Lower lobe of right lung (tissue), 2 donors: ENCODE measurements around the gene SAA4. TPM values are rescaled to one million over a fixed set of nuclear protein-coding genes. Genes with fewer than 3 reads are reported as not detected.
"Not testable (repeated sequence)": the region's sequence is repeated elsewhere in the genome, so short reads cannot be mapped to it uniquely, and the experiment has no call there.

Experiments used
- ATAC-seq, 2 donors: fragments of 200-7000 bp; cut with Tn5 transposase; one replicate each; pipeline ENCODE4 v1.9.1; 2020 to 2022; ENCODE audit warnings: mild to moderate bottlenecking in 2 of 2, moderate library complexity in 2 of 2
- DNase-seq: peaks from one replicate; pipeline ENCODE4 v3.0.0-alpha.2; 2020
- H3K27ac ChIP-seq: fragments of 200-600 bp; one replicate; pipeline ENCODE4 v1.8.0; 2022
- H3K27me3 ChIP-seq: fragments of 200-600 bp; one replicate; pipeline ENCODE4 v1.8.0; 2022; ENCODE audit warnings: low read depth
- H3K36me3 ChIP-seq: fragments of 200-600 bp; one replicate; pipeline ENCODE4 v1.8.0; 2022; ENCODE audit warnings: mild to moderate bottlenecking
- H3K4me1 ChIP-seq: fragments of 200-600 bp; one replicate; pipeline ENCODE4 v1.8.0; 2022
- H3K4me3 ChIP-seq: fragments of 200-600 bp; one replicate; pipeline ENCODE4 v1.8.0; 2022; ENCODE audit warnings: mild to moderate bottlenecking
- H3K9me3 ChIP-seq: fragments of 200-600 bp; one replicate; pipeline ENCODE4 v1.8.0; 2022
- intact Hi-C: fragments of 100-400 bp; cut with DNase I; formaldehyde crosslinking; loops from one replicate; pipeline ENCODE4 v1.11.0; 2022
- total RNA-seq: library from RNA; stranded (reverse); fragmentation: NEBNext Ultra II Directional; extraction: Animal tissue kit (Norgen Biotek cat#: 25700); gene quantifications from one replicate; pipeline ENCODE4 v1.2.1, GENCODE V29; 2021
- TF ChIP-seq, protein P1 (sequence below): fragments of 200-600 bp; IDR thresholded peaks from one replicate; pipeline ENCODE4 v1.8.0; 2022; ENCODE audit warnings: antibody characterized with exemption, mild to moderate bottlenecking
- donor health status: DM: no; HTN: yes; CAD: no; lungs with severe emphysema.

Gene SAA4
- total RNA-seq, 1 donor from 2014 or later: 0.62 TPM

DNA sequence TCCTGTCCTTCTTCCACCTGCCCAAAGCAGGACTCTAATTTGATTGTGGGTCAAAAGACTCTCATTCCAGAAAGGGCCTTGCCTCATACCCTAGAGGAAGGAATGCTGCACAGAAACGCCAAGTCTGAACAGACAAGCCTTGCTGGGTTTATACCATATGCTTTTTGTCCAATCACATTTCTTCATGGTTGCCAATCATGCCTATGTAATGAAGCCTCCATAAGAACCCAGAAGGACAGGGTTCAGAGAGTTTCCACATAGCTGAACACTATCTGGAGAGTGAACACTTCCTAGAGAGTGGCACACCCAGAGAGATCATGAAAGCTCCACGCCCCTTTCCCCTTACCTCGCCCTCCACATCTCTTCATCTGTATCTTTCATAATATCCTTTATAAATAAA lies 16.6 kb upstream of the SAA4 start:
- H3K9me3 ChIP-seq: no peaks in the 10 kb centered on the region
- intact Hi-C loops: no loop called here
- DNase-seq: no peak
- no peaks in the 10 kb centered on the region for H3K4me1 ChIP-seq
- no peak overlapping the region for H3K4me3 ChIP-seq
- ATAC-seq: no peak
- H3K36me3 ChIP-seq: no peaks in the 10 kb centered on the region
- H3K27me3 ChIP-seq: no peaks in the 10 kb centered on the region
- H3K27ac ChIP-seq: no peak overlapping the region
- TF ChIP-seq, protein P1, sequence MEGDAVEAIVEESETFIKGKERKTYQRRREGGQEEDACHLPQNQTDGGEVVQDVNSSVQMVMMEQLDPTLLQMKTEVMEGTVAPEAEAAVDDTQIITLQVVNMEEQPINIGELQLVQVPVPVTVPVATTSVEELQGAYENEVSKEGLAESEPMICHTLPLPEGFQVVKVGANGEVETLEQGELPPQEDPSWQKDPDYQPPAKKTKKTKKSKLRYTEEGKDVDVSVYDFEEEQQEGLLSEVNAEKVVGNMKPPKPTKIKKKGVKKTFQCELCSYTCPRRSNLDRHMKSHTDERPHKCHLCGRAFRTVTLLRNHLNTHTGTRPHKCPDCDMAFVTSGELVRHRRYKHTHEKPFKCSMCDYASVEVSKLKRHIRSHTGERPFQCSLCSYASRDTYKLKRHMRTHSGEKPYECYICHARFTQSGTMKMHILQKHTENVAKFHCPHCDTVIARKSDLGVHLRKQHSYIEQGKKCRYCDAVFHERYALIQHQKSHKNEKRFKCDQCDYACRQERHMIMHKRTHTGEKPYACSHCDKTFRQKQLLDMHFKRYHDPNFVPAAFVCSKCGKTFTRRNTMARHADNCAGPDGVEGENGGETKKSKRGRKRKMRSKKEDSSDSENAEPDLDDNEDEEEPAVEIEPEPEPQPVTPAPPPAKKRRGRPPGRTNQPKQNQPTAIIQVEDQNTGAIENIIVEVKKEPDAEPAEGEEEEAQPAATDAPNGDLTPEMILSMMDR: no peak

DNA sequence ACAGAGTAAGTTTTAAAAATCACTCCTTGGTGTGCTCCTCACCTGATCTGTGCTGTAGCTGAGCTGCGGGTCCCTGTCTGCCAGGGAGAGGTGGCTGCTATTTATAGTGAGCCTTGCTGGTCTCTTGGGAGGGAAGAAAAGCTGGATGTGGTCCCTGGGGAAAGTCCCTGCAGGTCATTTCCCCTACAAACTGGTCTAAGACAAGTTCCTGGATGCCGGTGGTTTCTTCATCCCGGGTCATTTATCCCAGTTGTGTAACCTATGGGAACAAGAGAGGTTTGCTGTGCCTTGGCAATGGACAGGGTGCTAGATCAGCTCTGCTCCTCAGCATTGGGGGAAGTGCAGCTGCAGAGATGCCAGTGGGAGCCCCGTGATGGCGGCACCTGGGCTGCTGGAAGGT lies 12.0 kb upstream of the SAA4 start, which contains the start of gene SAA2:
Gene SAA2, minus strand, starts transcription at position 108 of the 400 bp plus-strand sequence. CDS start 657 bp downstream, outside the sequence.
- Histone ChIP-seq H3K27ac (no peak within 1 kb of the TSS), H3K27me3 (no peaks in the 10 kb centered on the region), H3K4me1 (no peaks in the 10 kb centered on the region), H3K4me3 (no peak within 1 kb of the TSS), H3K9me3 (no peaks in the 10 kb centered on the region), H3K36me3 (no peaks in the 10 kb centered on the region)
- ATAC-seq (no peak), DNase-seq (no peak)
- TF ChIP-seq, protein P1: no peak
- intact Hi-C loops: no loop called here

DNA sequence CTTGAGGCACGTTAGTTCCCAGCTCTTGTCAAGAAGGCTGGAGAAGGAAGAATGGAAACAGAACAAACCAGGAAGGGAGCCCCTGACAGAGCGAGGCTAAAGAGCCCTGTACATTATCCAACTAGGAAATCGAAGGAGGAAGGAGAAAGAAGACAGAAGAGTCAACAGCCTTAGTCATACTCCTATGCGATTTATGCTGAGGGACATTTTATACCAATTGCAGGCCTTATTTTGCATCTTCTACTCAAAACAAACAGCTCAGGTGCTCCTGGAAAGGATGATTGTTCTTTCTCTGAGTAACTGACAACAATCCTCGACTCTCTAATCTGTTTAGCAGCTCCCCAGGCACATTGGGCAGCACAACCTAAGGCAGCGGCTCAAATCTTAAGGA lies 10.6 kb upstream of the SAA4 start:
- H3K36me3 ChIP-seq, DNase-seq, H3K4me1 ChIP-seq, H3K27me3 ChIP-seq, H3K9me3 ChIP-seq, H3K27ac ChIP-seq, H3K4me3 ChIP-seq, intact Hi-C loops, ATAC-seq: not testable (repeated sequence)

DNA sequence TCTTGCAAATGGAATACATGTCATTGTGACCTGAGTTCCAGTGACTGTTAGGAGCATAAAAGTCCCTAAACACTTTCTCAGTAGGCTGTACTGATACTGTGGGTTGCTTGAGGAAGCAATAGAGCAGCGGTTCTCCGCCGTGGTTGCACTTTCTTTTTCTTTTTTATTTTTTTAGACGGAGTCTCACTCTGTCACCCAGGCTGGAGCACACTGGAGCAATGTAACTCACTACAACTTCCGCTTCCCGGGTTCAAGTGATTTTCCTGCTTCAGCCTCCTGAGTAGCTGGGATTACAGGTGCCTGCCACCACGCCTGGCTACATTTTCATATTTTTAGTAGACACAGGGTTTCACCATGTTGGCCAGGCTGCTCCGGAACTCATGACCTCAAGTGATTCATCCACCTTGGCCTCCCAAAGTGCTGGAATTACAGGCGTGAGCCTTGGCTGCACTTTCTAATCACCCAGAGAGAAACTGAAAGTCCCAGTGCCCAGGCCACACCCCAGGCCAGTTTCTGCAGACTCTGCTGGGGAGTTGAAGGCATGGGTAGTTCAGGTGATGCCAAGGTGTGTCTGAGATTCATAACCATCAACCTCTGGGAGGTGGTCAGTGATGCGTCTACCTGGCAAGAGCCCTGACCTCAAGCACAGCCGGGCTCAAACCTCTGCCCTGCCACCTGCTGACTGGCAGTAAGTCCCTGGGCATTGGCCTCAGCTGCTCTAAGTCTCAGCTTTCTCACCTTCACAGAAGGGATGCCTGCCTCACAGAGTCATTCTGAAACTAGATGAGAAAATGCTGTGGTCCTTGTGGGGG lies 10.0 kb upstream of the SAA4 start:
- intact Hi-C loops, H3K27me3 ChIP-seq, DNase-seq, H3K36me3 ChIP-seq, H3K9me3 ChIP-seq, H3K4me1 ChIP-seq: not testable (repeated sequence)
- Histone ChIP-seq H3K4me3 (peak overlapping the region; percentile 14), H3K27ac (peak overlapping the region; percentile 25)
- ATAC-seq: peak; percentile 60 to 66

DNA sequence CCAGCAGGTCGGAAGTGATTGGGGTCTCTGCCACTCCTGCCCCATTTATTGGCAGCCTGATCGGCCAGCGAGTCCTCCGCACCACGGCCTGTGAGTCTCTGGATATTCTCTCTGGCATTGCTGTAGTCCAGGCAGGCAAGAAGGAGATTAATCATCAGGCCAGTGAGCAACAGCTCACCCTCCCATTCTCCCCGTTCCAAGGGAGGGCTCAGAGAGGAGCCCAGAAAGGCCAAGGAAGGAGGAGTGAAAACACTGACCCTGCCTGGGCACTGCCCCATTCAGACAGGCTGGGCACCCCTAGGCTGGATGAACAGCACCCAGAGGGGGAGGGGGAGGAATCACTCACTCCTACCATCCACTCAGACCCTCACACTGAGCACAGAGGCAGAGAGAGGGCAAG lies 8.8 kb upstream of the SAA4 start:
- H3K36me3 ChIP-seq: no peaks in the 10 kb centered on the region
- H3K27me3 ChIP-seq: no peaks in the 10 kb centered on the region
- intact Hi-C loops: no loop called here
- ATAC-seq (no peak), DNase-seq (no peak)
- no peak overlapping the region for H3K4me3 ChIP-seq
- H3K4me1 ChIP-seq: no peaks in the 10 kb centered on the region
- H3K9me3 ChIP-seq: no peaks in the 10 kb centered on the region
- TF ChIP-seq, protein P1: no peak
- H3K27ac ChIP-seq: no peak overlapping the region

DNA sequence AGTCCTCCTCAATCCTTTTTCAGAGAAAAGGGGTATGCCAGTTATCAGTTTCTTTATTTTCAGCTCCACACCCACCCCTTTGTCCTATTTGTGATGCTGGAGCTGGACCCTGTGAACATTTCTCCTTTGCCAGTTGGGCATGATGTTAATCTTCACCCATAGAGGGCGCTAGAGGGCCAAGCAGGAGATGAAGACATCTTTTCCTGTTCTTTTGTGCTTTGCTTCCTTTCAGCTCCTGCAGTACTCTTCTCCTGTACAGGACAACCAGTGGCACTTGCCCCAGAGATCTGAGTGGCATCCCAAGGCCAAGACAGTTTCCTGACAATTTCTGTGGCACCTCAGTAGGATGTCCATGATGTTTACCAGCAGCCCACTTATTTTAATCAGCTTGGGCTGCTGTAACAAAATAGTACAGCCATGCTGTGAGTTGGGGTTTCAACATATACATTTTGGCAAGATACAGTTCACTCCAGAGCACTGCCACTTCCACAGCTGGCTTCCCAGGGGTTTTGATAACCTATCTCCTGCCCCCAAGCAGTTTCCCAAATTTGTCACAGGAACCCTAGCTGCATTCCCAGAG lies 7.3 kb upstream of the SAA4 start:
- Histone ChIP-seq H3K4me3 (no peak overlapping the region), H3K27me3 (no peaks in the 10 kb centered on the region), H3K27ac (no peak overlapping the region), H3K36me3 (no peaks in the 10 kb centered on the region), H3K4me1 (no peaks in the 10 kb centered on the region), H3K9me3 (no peaks in the 10 kb centered on the region)
- ATAC-seq: peak; percentile 72 to 82
- intact Hi-C loops: no loop called here
- TF ChIP-seq, protein P1: peak; percentile 79
- DNase-seq: no peak
